Adipocyte (in vitro differentiated cells): Measurements from ENCODE around the gene NOS1AP.

ENCODE experiments used
- DNase-seq: peaks from one replicate; pipeline ENCODE4 v3.0.0-alpha.2; 2015; ENCODE audit warnings: low read depth
- H3K27me3 ChIP-seq: replicated peaks from 2 replicates; pipeline ENCODE4 v1.7.0; 2013; ENCODE audit warnings: mild to moderate bottlenecking, low read length, moderate library complexity; ENCODE audit not compliant: control insufficient read depth, insufficient read depth
- H3K36me3 ChIP-seq: 2 replicates; pipeline ENCODE4 v1.7.0; 2013; ENCODE audit warnings: low read length, mild to moderate bottlenecking, moderate library complexity; ENCODE audit not compliant: control insufficient read depth, insufficient read depth, severe bottlenecking
- H3K4me1 ChIP-seq: 2 replicates; pipeline ENCODE4 v1.7.0; 2013; ENCODE audit warnings: mild to moderate bottlenecking, low read length, moderate library complexity; ENCODE audit not compliant: control insufficient read depth, insufficient read depth
- H3K4me3 ChIP-seq: 2 replicates; pipeline ENCODE4 v1.7.0; 2013; ENCODE audit warnings: mild to moderate bottlenecking, low read length, moderate library complexity
- H3K9ac ChIP-seq: 2 replicates; pipeline ENCODE4 v1.7.0; 2013; ENCODE audit warnings: mild to moderate bottlenecking, low read length, moderate library complexity
- H3K9me3 ChIP-seq: 2 replicates; pipeline ENCODE4 v1.7.0; 2013; ENCODE audit warnings: mild to moderate bottlenecking, low read length, moderate library complexity; ENCODE audit not compliant: control insufficient read depth

The NOS1AP gene

DNA sequence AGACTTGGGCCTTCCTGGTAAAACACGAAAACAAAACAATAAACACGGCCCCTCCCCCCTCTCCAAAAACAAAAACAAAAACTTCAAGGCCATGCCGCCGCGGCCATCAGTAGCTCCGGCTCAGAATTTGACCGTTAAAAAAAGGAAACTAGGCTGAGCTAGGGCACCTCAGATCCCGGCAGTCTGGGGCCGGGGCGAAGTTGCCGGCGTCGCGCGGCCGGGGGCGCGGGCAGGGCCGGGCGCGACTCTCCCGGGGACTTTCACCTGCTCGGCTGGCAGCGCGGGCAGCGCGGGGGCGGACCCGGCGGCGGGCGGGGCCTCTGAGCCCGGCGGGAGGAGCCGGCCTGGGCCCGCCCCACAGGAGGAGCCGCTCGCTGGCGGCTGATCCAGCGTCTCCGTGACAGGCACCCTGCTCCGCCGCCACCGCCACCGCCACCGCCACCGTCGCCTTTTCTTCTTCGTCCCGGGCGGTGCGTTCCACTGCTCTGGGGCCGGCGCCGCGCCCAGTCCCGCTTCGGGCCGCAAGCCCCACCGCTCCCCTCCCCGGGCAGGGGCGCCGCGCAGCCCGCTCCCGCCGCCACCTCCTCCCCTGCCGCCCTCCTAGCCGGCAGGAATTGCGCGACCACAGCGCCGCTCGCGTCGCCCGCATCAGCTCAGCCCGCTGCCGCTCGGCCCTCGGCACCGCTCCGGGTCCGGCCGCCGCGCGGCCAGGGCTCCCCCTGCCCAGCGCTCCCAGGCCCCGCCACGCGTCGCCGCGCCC lies at the start of gene NOS1AP:
Gene NOS1AP, plus strand, starts transcription at position 358 of the 760 bp plus-strand sequence. CDS start 487 bp downstream, outside the sequence.
- Histone ChIP-seq H3K9ac (peak within 1 kb of the TSS; percentile 48), H3K4me3 (peak within 1 kb of the TSS; percentile 83), H3K9me3 (peaks cover 6% of the 10 kb centered on the region), H3K36me3 (no peaks in the 10 kb centered on the region), H3K4me1 (peaks cover 5% of the 10 kb centered on the region), H3K27me3 (peaks cover 43% of the 10 kb centered on the region)
- DNase-seq, result peak; percentile 86

DNA sequence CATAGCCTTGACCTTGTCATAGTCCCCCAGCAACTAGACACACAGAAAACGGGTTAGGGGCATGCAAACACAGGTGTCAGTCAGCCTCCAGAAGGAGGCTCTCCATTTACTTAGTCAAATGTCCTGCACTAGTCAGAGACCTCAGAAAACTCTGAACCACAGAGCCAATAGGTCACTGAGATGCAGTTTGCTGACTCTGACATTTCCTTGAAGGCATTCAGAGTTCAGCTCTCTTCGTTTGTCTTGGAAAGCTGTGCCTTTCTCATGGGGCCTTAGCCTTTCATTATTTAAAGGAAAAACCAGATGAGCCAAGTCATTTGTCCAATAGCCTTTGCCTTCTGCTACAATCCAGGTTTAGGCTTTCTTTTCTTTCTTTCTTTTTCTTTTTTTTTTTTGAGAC lies 49.3 kb upstream of the NOS1AP start:
- no peaks in the 10 kb centered on the region for H3K9me3 ChIP-seq
- DNase-seq, result no peak
- H3K4me3 ChIP-seq, result no peak overlapping the region

DNA sequence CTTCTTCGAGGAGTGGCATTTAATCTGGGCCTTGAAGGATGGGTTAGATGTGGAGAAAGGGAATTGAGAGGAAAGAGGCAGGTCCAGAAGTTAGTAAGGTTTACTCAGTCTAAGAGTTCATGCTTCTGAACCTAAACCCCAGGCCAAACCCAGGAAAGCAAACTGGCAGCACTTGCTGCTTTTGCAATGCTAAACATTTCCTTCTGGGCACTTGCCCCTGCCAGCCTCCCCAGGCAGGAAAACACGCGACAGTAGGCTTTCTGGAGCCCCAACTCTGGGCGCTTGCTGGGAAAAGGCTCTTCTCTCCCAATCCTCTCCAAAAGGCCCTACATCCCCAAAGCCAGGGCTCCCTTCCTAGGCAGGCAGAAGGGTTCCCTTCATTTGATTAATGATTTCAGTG lies 48.4 kb upstream of the NOS1AP start:
- Histone ChIP-seq H3K4me1 (peaks cover 52% of the 10 kb centered on the region), H3K9me3 (no peaks in the 10 kb centered on the region), H3K27me3 (no peaks in the 10 kb centered on the region), H3K4me3 (peak overlapping the region; percentile 23), H3K9ac (no peak overlapping the region), H3K36me3 (peaks cover 3% of the 10 kb centered on the region)
- DNase-seq, result no peak

More for the DNA sequence above, 49.3 kb upstream of the NOS1AP start:
- Histone ChIP-seq H3K36me3 (peaks cover 3% of the 10 kb centered on the region), H3K9ac (no peak overlapping the region), H3K4me1 (peaks cover 60% of the 10 kb centered on the region), H3K27me3 (no peaks in the 10 kb centered on the region)

DNA sequence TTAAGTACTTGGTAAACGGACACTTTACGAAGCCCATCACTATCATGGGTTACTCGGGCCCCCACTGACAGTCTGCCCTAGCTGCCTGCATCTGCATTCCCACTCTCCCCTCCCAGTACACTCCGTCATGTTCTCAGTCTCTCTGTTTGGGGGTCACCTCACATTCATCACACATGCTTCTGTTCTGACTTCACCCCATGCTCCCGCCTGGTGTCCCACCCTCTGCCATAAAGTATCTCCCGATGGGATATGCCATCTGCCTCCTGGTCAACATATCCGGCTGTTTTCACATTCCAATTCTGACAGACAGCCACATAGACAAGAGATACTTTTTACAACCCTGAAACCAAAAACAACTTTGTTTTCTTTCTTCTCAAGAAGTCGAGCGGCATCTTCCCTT lies 46.9 kb upstream of the NOS1AP start:
- H3K9ac ChIP-seq, result peak overlapping the region; percentile 82
- H3K4me1 ChIP-seq, result peaks cover 54% of the 10 kb centered on the region
- H3K4me3 ChIP-seq, result peak overlapping the region; percentile 86
- no peaks in the 10 kb centered on the region for H3K36me3 ChIP-seq
- H3K9me3 ChIP-seq, result no peaks in the 10 kb centered on the region
- no peaks in the 10 kb centered on the region for H3K27me3 ChIP-seq
- DNase-seq, result no peak

DNA sequence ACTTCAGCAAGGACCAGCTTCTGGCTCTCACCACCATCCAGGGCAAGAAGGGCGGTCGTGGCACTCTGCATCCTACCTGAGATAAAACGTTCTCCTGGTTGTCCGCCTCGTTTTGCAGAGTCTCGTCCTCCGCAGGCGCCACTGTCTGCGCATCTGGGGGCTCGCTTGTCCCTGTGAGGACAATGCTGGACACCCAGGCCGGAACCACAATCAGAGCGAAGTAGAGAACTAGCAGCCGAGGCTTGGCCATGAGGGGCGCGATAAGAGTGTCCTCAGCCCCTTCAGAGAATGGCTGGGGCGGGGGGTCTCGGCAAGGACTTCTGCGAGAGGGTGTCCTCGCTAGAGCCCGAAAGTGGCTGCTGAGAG lies 46.3 kb upstream of the NOS1AP start:
- Histone ChIP-seq H3K9ac (peak overlapping the region; percentile 82), H3K27me3 (no peaks in the 10 kb centered on the region), H3K9me3 (no peaks in the 10 kb centered on the region), H3K36me3 (no peaks in the 10 kb centered on the region), H3K4me3 (peak overlapping the region; percentile 86), H3K4me1 (peaks cover 54% of the 10 kb centered on the region)
- no peak for DNase-seq

DNA sequence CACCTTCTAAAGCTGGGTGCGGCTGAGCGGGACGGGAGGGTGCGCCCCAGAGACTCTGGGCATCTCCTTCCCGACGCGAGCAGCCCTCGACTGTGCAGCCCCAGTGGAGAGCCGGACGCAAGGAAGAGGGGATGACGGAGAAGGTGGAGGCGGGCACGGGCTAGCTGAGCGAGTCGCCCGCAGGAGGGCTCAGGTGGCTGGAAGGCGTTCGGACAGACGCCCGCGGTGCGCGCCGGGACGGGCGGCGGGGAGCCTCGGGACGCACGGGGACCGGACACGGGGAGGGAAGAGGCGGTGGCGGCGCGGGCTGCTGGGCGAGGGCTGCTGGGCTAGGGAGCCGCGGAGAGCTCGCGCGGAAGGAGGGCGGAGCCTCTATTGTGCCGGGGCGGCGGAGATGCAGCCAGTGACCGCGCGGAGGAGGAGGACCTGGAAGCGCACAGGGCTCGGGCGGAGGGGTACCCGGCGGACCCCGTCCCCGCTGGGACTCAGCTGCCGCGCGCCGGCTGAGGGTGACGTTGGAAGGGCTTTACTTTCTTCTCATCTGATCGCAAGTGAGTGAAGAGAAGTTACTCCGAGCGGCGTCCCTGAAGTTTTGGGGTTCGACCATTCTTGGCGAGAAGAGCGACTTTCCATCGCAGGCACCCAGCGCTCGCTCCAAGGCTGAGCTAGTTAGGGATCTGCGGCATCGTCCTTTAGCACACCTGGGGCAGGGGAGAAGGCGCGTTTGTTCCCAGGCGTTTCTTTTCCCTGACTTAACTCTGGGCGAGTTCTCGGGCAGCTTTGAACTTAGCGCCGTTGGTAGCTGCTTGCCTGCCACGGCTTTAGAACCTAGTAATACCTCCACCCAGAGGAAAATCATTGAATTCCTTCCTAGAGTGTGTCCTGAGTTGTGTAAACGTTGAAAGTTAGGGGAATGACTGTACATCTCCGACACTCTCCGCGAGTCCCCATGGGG lies 45.7 kb upstream of the NOS1AP start, which contains the start of gene OLFML2B:
Gene OLFML2B, minus strand, starts transcription at position 323 of the 955 bp plus-strand sequence. CDS start 439 bp downstream, outside the sequence.
- Histone ChIP-seq H3K27me3 (no peaks in the 10 kb centered on the region), H3K36me3 (no peaks in the 10 kb centered on the region), H3K4me1 (peaks cover 49% of the 10 kb centered on the region), H3K9me3 (no peaks in the 10 kb centered on the region), H3K9ac (peak within 1 kb of the TSS; percentile 82), H3K4me3 (peak within 1 kb of the TSS; percentile 86)
- DNase-seq, result peak; percentile 89

DNA sequence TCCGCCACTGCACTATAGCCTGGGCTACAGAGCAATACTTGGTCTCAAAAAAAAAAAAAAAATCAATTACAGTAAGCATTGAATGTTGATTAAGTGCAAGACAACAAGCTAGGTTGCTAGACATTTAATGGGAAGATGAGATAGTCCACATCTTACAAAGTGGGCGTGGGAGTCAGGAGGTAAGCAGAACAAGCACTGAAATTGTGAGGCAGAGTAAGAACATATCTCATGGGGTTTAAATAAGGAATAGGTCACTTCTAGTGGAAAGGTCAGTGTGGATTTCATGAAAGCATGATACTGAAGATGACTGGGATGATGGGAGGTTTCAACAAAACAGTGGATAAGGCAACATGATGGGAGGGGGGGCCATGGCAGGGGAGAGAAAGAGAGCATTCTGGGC lies 44.0 kb upstream of the NOS1AP start:
- peaks cover 35% of the 10 kb centered on the region for H3K4me1 ChIP-seq
- H3K4me3 ChIP-seq, result no peak overlapping the region
- H3K9me3 ChIP-seq, result no peaks in the 10 kb centered on the region
- DNase-seq, result no peak
- no peak overlapping the region for H3K9ac ChIP-seq
- no peaks in the 10 kb centered on the region for H3K27me3 ChIP-seq
- no peaks in the 10 kb centered on the region for H3K36me3 ChIP-seq

DNA sequence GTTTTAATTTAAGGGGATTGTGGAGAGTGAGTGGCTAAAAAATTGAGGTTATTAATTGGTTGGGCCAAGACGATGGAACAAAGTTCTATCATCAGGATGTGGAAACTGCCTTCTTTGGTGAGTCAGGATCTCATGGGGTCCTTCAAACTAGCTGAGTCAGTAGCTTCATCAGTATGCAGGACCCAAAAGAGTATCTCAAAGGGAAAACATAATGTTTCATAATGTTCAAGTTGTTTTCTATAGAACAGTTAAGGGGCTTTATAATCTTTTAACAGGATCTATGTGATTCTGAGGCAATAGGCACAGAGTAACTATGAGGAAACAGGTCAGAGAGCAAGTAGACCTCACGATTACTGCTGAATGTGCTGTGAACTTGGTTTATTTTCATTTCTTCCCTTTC lies 42.6 kb upstream of the NOS1AP start:
- Histone ChIP-seq H3K4me3 (peak overlapping the region; percentile 50), H3K36me3 (no peaks in the 10 kb centered on the region), H3K9ac (peak overlapping the region; percentile 43), H3K9me3 (no peaks in the 10 kb centered on the region), H3K4me1 (peaks cover 21% of the 10 kb centered on the region), H3K27me3 (no peaks in the 10 kb centered on the region)
- no peak for DNase-seq

DNA sequence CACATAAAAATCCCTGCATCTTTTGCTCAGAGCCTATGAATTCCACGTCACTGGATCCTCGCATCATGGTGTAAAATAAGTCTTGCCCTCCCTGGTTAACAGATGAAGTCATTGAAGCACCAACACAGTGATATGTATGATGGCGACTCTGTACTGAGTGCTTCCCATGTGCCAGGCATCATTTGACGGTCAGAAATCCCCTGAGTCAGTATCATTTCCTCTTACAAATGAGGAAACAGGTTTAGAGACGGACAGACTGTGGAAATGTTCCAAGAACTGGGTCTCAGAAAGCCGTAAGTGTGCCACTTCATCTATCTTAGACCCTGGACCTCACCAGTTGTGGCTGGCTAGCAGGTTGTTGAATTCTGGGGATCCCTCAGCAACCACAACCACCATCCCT lies 40.8 kb upstream of the NOS1AP start:
- H3K27me3 ChIP-seq, result no peaks in the 10 kb centered on the region
- H3K36me3 ChIP-seq, result no peaks in the 10 kb centered on the region
- no peak for DNase-seq
- peaks cover 11% of the 10 kb centered on the region for H3K4me1 ChIP-seq
- no peak overlapping the region for H3K9ac ChIP-seq
- H3K4me3 ChIP-seq, result no peak overlapping the region
- H3K9me3 ChIP-seq, result no peaks in the 10 kb centered on the region

DNA sequence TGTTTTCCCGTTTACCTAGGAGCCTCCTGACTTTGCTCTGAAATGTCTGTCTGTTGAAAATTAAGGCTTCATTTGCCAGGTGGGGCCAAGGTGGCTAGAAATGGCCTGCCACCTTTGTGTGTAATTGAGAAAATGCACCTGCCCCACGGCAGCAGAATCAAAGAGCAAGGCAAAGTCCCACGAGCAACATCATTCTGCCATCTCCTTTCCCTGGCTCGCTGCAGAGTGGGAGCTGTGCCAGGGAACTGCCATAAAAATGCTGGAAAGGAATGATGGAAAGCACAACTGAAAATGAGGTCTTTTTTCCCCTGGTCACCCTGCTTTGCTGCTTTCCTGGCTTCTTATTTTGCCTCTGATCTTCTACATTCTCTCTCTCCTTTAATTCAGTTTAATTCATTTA lies 40.3 kb upstream of the NOS1AP start:
- Histone ChIP-seq H3K4me3 (no peak overlapping the region), H3K36me3 (no peaks in the 10 kb centered on the region), H3K4me1 (peaks cover 11% of the 10 kb centered on the region), H3K9me3 (no peaks in the 10 kb centered on the region), H3K27me3 (no peaks in the 10 kb centered on the region), H3K9ac (no peak overlapping the region)
- DNase-seq, result no peak

DNA sequence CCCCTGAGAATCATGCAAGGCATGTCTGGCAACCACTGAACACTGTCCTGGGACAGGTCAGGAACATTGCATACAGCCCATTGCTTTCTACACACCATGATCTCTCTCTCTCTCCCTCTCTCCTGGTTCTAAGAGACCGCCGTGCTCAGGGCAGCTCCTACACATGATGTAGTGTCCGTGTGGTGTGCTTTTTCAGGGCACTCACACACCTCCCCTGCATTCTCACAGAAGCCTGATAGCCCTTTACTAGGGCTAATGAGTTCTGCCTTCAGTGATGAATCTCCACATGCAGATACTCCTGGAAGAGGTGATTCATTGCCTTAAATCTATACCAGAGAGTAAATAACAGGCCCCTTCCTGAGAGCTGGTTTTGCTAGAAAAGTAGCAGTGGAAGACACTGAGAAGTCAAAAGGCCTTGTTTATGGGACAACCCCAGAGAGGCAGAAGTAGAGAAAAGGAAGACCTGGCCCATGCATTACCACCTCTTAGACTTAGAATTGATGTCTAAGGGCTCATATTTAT lies 38.7 kb upstream of the NOS1AP start:
- no peak overlapping the region for H3K9ac ChIP-seq
- H3K9me3 ChIP-seq, result no peaks in the 10 kb centered on the region
- no peaks in the 10 kb centered on the region for H3K27me3 ChIP-seq
- H3K4me1 ChIP-seq, result peaks cover 6% of the 10 kb centered on the region
- DNase-seq, result no peak
- H3K4me3 ChIP-seq, result no peak overlapping the region
- H3K36me3 ChIP-seq, result no peaks in the 10 kb centered on the region
